GM19455 (cell line): ENCODE results near the gene EIF1AY.
"Not testable (repeated sequence)": the region's sequence is repeated elsewhere in the genome, so short reads cannot be mapped to it uniquely, and the experiment has no call there.

Source experiments
- ATAC-seq: cut with Tn5 transposase; IDR thresholded peaks from one replicate; pipeline ENCODE4 v1.9.1; 2021; ENCODE audit not compliant: unreplicated experiment

Gene EIF1AY

GRCh38 chrY:20575531-20576121 lies at the start of gene EIF1AY:
Gene EIF1AY (plus strand): TSS chrY:20575776. CDS start chrY:20575872, 96 bp downstream.
- peak; percentile 96 for ATAC-seq

- ATAC-seq, result no peak
These were observed 47.1 kb upstream of the EIF1AY start for GRCh38 chrY:20528435-20528834.

GRCh38 chrY:20538186-20538585 lies 37.4 kb upstream of the EIF1AY start:
- no peak for ATAC-seq

- no peak for ATAC-seq
These were observed 36.6 kb upstream of the EIF1AY start for GRCh38 chrY:20538933-20539332.

GRCh38 chrY:20544451-20544960 lies 31.1 kb upstream of the EIF1AY start:
- no peak for ATAC-seq

GRCh38 chrY:20546071-20546470 lies 29.5 kb upstream of the EIF1AY start:
- ATAC-seq, result no peak

GRCh38 chrY:20549289-20549688 lies 26.3 kb upstream of the EIF1AY start:
- no peak for ATAC-seq

- ATAC-seq, result no peak
These were observed 23.7 kb upstream of the EIF1AY start for GRCh38 chrY:20551840-20552239.

GRCh38 chrY:20552764-20553323 lies 22.7 kb upstream of the EIF1AY start:
- not testable (repeated sequence) for ATAC-seq

GRCh38 chrY:20555820-20556219 lies 19.8 kb upstream of the EIF1AY start:
- no peak for ATAC-seq

- ATAC-seq, result no peak
These were observed 16.9 kb upstream of the EIF1AY start for GRCh38 chrY:20558677-20559076.

- ATAC-seq, result no peak
These were observed 15.6 kb upstream of the EIF1AY start for GRCh38 chrY:20559873-20560512.

GRCh38 chrY:20571306-20571705 lies 4.3 kb upstream of the EIF1AY start:
- ATAC-seq, result no peak

- ATAC-seq, result no peak
These were observed 930 bp downstream of the EIF1AY start for GRCh38 chrY:20576506-20576905.

- ATAC-seq, result no peak
These were observed 2.6 kb downstream of the EIF1AY start for GRCh38 chrY:20578206-20578605.

- no peak for ATAC-seq
These were observed 6.1 kb downstream of the EIF1AY start for GRCh38 chrY:20581687-20582086.

GRCh38 chrY:20586161-20586560 lies 10.6 kb downstream of the EIF1AY start:
- ATAC-seq, result no peak
